ENCODE results near the gene MYO9B.

DNA sequence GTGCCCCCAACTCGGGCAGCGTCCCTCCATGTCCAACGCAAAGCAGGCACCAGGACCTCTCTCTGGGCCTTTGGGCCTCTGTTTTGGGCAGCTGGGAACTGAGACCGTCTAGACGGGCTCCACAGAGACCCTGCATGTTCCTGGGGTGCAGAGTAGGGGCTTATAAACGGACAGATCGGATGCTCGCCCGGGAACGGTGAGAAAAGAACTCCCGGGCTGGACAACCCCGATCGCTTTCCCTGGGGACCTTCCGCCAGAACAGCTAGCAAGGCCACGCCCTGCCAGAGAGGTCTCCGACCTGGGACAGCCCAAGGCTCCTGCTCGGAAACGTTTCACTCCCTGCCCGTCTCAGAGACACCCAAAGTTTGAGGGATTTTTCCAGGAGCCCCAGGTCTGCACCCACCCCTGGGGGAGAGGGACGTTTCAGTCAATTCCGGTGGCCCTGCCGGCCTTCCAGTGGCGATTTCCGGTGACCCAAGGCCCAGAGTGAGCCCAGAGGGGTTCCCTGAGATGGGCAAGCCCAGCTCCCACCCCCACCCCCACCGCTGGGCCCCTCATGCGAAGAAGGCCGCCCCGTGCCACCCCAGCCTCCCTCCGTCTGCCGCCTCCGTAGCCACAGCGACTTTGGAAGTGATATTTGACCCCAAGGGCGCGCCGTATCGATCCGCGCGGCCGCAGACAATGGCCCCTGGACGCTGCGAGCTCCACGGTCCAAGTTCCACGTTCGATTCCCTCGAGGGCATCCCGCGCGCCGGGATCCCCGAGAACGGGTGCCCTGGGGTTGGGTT, 168.4 kb downstream of the MYO9B start:
- TF ChIP-seq BHLHE40 (IDR thresholded peaks at IDR 0.05; ENCODE audit: borderline replicate concordance): no peak
- no peak for TF ChIP-seq LEF1 (IDR thresholded peaks at IDR 0.05; ENCODE audit: borderline replicate concordance)
- no peak for TF ChIP-seq FOXA1 (IDR thresholded peaks at IDR 0.05)
- no peak for TF ChIP-seq FOXM1 (IDR thresholded peaks at IDR 0.05; ENCODE audit: borderline replicate concordance)
- TF ChIP-seq SP1 (IDR thresholded peaks at IDR 0.05): no peak
- TF ChIP-seq TARDBP (IDR thresholded peaks at IDR 0.05): no peak
- no peak for TF ChIP-seq HDGF (IDR thresholded peaks at IDR 0.05; ENCODE audit: borderline replicate concordance)
- no peak for TF ChIP-seq CTBP1 (IDR thresholded peaks at IDR 0.05; ENCODE audit: borderline replicate concordance)
- no peak for TF ChIP-seq ARNT (IDR thresholded peaks at IDR 0.05)
- TF ChIP-seq SUZ12 (IDR thresholded peaks at IDR 0.05): no peak
- no peak for TF ChIP-seq NFRKB (IDR thresholded peaks at IDR 0.05)
- TF ChIP-seq ZNF384 (IDR thresholded peaks at IDR 0.05): no peak
- no peak for TF ChIP-seq FOXK2 (IDR thresholded peaks at IDR 0.05)
